ENCODE results near the gene TGM2. TPM values are rescaled to one million over a fixed set of nuclear protein-coding genes. Genes with fewer than 3 reads are reported as not detected.

TGM2 gene
- total RNA-seq, 1 donor from 2014 or later: 390 TPM

DNA sequence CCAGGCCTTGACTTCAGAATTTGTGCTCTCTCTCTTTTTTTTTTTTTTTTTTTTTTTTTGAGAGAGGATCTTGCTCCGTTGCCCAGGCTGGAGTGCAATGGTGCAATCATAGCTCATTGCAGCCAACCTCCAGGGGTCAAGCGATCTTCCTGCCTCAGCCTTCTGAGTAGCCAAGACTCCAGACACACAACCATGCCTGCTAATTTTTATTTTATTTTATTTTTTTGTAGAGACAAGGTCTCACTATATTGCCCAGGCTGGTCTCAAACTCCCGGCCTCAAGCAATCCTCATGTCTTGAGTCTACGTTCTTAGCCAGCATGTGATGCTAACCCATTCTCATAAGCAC is 19.4 kb downstream of the TGM2 start:
- DNase-seq (ENCODE audit: low read depth, low spot score): no peak

GRCh38 chr20:38144974-38145728 is 19.9 kb downstream of the TGM2 start:
- DNase-seq (ENCODE audit: low read depth, low spot score): no peak

DNA sequence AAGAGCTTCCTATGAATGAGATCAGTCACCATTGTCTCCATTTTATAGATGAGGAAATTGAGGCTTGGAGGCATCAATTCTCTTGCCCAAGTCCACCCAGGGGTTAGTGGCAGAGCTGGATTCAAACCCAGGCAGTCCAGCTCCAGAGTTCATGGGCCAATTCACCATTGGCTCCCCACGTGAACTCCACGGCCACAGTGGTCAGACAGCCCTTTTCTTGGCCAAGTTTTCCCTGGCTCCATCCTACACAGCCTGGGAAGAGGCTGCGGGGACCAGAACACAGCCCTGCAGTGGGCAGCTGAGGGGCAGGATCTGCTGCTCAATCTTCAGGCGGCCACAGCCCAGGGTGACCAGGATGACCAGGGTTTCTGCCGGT is 20.5 kb downstream of the TGM2 start:
- DNase-seq (ENCODE audit: low read depth, low spot score): no peak

- peak; percentile 81 for DNase-seq (ENCODE audit: low read depth, low spot score)
These were observed 21.2 kb downstream of the TGM2 start for GRCh38 chr20:38143646-38144554.

GRCh38 chr20:38143238-38143645 is 21.8 kb downstream of the TGM2 start:
- DNase-seq (ENCODE audit: low read depth, low spot score): no peak

DNA sequence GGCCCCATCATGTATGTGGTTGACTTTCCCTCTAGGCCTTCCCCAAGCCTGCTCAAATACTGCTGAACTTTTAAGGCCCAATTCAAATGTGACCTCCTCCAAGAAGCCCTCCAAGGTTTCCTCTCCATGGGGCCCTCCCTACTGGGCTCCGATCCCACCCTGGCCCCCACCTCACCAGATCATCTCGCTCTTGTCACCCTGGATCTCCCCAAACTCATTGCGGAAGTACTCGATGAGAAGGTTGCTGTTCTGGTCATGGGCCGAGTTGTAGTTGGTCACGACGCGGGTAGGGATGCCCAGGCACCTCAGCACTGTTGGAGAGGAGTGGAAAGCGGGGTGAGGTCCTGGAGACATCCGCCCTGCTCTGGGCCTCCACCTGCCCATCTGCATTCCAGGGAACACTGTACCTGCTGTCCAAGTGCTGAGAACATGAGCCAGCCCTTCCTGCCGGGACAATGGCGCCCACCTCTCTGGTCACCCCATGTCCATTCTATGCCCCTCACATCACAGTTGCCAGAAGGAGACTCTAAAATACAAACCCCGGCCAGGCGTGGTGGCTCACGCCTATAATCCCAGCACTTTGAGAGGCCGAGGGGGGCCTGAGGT is 23.1 kb downstream of the TGM2 start:
- no peak for DNase-seq (ENCODE audit: low read depth, low spot score)

DNA sequence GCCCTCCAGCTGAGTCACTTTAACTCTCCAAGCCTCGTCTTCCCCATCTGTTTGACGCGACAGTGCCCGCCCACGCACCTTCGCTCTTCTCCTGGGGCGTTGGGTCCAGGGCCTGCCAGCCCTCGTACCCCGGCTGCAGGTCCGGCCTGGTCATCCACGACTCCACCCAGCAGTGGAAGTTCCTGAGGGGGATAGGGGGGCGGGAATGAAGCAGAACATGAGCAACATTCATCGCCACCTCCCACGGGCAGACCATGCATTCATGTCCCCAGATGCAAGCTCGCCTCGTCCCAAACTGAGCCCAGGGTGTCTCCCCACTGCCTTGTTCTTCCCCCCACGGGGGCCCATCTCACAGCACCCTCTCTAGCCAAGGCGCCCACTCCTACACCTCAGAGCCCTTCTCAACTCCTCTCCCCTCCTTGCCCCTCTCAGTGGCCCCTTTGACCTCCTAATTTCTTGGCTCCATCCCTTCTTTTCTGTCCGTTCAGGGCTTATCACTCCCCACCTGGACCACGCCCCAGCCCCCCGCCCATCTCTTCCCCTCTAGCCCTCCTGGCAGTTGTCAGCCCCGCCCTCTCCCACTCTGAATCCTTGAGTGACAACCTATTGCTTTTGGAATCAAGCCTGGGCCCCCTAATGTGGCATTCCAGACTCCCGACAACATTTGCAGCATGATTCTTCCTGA is 23.7 kb downstream of the TGM2 start:
- no peak for DNase-seq (ENCODE audit: low read depth, low spot score)

GRCh38 chr20:38139977-38140753 is 24.9 kb downstream of the TGM2 start:
- no peak for DNase-seq (ENCODE audit: low read depth, low spot score)

DNA sequence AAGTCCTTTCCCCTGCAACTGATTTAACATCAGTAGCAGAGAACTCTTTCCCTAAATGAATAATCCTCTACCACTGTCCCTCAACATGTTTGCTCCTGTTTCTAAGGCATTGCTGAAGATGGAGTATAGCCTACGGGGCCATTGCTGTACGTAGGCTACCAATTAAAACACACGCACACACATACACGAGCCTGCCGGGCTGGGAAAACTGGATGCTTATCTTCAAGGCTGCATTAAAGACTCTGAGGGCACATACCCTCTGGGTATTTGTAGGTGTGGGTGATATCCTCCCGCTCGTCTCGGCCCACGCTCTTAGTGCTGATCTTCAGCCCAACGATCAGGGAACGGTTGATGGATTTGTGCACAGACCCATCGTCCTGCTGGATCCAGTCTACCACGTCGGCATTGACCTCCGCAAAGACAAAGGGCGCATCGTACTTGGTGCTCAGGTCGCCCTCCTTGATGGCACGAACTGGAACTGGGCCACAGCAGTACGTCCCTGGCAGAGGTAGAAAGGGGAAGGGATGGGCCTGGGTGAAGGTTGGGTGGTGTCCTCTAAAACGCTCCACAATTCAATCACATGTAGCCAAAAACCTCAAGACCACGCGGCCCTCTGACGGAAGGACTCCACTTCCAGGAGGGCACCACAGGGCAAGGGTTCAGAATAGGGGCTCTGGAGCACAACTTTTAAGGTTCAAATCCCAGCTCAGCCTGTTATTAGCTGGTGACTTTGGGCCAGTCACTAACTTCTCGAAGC is 25.7 kb downstream of the TGM2 start:
- DNase-seq (ENCODE audit: low read depth, low spot score): no peak

DNA sequence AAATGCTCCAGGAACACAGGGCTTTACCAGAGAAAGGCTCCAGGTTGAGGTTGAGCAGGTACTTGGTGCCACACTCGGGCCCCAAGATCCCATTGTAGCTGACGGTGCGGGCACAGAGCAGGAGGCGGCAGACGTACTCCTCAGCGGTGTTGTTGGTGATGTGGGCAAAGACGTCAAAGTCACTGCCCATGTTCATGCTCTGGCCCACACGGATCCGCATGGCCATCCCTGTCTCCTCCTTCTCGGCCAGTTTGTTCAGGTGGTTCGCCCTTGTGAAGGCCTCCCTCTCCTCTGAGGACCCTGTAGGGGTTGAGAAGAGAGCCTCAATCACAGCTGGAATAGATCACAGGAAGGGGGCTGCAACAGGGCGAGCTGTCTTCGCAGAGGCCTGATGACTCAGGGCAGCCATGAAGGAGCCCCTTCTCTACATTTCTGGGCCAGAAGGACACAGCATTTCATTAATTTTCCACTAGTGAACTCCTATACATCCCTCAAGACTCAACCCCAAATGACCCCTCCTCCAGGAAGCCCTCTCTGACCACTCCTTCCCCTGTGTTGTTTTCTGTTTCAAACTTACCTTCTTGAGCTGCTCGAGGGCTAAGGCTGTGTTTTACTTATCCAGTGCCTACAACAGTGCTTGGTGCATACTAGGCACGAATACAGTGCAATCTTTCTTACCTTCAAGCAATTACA is 26.8 kb downstream of the TGM2 start:
- DNase-seq (ENCODE audit: low read depth, low spot score): no peak

DNA sequence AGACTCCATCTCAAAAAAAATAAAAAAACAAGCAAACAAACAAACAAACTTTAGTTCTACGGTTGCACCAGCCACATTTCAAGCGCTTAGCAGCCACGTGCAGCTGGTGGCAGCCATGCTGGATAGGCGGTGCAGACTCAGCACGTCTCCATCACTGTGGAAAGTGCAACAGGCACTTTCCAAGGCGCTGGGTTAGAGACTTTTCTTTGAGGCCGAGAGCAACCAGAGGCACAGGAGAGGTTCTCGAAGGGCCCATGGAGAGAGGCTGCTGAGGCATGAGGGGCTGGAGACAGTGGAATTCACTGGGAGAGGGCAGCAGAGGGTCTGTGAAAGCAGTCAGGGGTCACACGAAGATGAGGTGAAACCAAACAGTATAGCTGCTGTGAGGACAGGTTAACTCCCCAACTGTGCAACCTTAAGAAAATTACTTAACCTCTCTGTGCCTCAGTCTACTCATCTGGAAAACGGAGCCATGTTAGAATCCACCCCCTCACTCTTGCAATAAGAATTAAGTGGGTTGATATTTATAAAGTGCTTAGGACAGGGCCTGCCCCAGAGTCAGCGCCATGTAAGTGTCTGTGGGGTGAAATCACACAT is 27.5 kb downstream of the TGM2 start:
- DNase-seq (ENCODE audit: low read depth, low spot score): no peak

DNA sequence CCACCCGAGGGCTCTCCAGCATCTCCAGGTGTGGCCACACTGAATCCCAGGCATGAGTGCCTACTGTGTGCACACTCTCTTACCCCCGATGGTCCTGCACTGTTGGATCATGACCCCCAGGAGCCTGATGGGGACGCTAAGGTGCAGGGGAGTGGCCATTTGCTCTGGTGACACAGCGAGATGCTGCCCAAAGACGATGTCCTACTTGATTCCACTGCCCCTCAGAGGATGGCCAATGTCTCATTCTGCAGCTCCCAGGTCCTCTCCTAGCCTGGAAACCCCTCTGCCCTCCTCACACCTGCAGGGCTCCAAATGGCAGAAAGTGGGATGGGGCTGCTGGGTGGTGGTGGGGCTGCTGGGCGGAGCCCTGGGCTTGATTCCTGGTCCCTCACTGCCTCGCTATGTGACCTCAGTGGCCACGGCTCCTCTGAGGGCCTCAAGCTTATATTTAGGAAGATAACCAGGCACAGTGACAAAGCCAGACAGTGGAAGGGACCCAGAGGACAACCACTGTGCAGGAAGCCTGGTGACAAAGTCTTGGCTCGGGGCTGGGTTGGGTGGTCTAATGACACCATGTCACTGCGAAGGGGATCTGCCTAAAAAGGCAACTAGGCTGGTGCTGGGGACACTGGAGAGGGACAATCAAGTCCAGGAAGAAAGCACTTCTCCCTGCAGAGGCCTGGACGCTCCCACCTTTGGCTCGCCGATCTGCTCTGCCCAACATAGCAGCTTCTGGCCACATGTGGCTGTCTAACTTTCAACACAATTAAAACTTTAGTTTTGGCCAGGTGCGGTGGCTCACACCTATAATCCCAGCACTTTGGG is 28.4 kb downstream of the TGM2 start:
- DNase-seq (ENCODE audit: low read depth, low spot score): no peak

DNA sequence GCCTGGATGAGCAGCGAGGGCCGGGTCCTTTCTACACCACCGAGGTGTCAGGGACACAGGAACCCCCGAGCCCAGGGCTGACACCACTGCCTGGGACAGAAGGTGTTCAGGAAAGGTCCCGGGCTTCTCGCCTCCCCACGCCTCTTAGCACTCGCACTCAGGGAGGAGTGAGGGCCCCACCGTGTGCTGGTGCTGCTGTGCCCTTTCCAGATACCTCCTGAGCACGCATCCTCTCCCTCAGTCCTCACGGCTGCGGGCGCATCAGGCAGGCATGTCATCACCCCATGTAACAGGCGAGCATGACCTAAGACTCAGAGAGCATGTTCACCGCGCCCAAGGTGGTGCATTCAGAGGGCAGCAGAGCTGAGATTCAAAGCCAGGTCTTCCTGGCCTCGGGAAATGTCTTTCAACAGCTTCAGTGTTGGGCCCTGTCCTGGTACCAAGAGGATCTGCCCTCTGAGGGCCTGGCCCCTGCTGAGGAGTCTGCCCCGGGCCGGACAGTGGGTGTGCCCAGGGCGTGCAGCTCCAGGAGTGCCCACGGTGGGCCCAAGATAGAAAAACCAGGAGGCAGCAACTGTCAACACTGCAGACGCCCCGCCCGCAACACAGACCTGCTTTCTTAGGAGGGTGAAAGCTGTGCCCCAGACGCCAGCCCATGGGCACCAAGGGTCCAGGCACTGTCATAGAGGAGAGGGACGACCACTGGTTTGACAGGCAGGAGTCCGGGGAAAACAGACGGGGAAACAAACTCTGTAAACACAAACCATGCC is 29.2 kb downstream of the TGM2 start:
- no peak for DNase-seq (ENCODE audit: low read depth, low spot score)

- no peak for DNase-seq (ENCODE audit: low read depth, low spot score)
These were observed 29.8 kb downstream of the TGM2 start for GRCh38 chr20:38135271-38135650.

- DNase-seq (ENCODE audit: low read depth, low spot score): peak; percentile 88
These were observed 30.4 kb downstream of the TGM2 start for GRCh38 chr20:38134427-38135270.

DNA sequence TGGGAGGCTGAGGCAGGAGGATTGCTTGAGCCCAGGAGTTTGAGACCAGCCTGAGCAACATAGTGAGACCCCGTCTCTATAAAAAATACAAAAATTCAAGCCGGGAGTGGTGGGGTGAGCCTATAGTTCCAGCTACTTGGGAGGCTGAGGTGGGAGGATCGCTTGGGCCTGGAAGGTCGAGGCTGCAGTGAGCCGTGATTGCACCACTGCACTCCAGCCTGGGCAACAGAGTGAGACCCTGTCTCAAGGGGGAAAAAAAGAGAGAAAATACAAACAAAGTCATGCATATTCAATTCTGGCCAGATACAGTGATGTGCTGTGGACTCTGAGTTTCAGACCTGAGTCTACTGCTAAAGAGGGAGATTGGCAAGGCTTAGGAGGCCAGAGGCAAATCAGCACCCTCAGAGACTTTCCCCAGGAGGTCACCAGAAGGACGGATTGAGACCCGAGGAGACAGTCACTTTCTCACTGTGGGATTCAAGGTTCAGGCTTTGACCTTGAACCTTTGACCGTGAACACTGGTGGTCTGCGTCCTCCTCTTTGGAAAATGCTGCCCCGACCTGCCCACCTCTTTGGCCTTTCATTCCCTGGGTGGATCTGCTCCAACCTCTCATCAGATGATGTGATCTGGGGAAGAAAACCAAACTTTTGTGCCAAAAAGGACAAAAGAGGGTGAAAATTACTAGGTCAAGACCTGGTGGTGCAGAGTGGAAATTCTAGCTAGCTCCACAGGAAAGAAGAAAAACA is 31.2 kb downstream of the TGM2 start:
- no peak for DNase-seq (ENCODE audit: low read depth, low spot score)

Measured in pulmonary artery endothelial cell (primary cell).